ENCODE data around the gene OR6S1. TPM values are rescaled to one million over a fixed set of nuclear protein-coding genes. Genes with fewer than 3 reads are reported as not detected.

Gene OR6S1
- total RNA-seq, 1 donor: not detected

GRCh38 chr14:20681348-20682126, 40.0 kb upstream of the OR6S1 start:
- TF ChIP-seq CTCF (IDR thresholded peaks at IDR 0.05; ENCODE audit: insufficient read depth, low read length): no peak
- peak overlapping the region; percentile 91 for H3K4me3 ChIP-seq (ENCODE audit: low read depth, low read length)
- peak; percentile 91 for DNase-seq (ENCODE audit: low read depth)

GRCh38 chr14:20680843-20681347, 39.4 kb upstream of the OR6S1 start:
- DNase-seq (ENCODE audit: low read depth): no peak
- H3K4me3 ChIP-seq (ENCODE audit: low read depth, low read length): peak overlapping the region; percentile 91
- TF ChIP-seq CTCF (IDR thresholded peaks at IDR 0.05; ENCODE audit: insufficient read depth, low read length): no peak

- H3K4me3 ChIP-seq (ENCODE audit: low read depth, low read length): no peak overlapping the region
- no peak for TF ChIP-seq CTCF (IDR thresholded peaks at IDR 0.05; ENCODE audit: insufficient read depth, low read length)
- no peak for DNase-seq (ENCODE audit: low read depth)
These were observed 38.9 kb upstream of the OR6S1 start for GRCh38 chr14:20680363-20680762.

- no peak for TF ChIP-seq CTCF (IDR thresholded peaks at IDR 0.05; ENCODE audit: insufficient read depth, low read length)
- DNase-seq (ENCODE audit: low read depth): peak; percentile 57
- no peak overlapping the region for H3K4me3 ChIP-seq (ENCODE audit: low read depth, low read length)
These were observed 38.4 kb upstream of the OR6S1 start for GRCh38 chr14:20679907-20680306.

- no peak overlapping the region for H3K4me3 ChIP-seq (ENCODE audit: low read depth, low read length)
- DNase-seq (ENCODE audit: low read depth): no peak
- no peak for TF ChIP-seq CTCF (IDR thresholded peaks at IDR 0.05; ENCODE audit: insufficient read depth, low read length)
These were observed 34.6 kb upstream of the OR6S1 start for GRCh38 chr14:20676072-20676471.

GRCh38 chr14:20675669-20676068, 34.2 kb upstream of the OR6S1 start:
- DNase-seq (ENCODE audit: low read depth): no peak
- no peak overlapping the region for H3K4me3 ChIP-seq (ENCODE audit: low read depth, low read length)
- TF ChIP-seq CTCF (IDR thresholded peaks at IDR 0.05; ENCODE audit: insufficient read depth, low read length): no peak
